ENCODE data around the gene ACE.

The ACE gene

DNA sequence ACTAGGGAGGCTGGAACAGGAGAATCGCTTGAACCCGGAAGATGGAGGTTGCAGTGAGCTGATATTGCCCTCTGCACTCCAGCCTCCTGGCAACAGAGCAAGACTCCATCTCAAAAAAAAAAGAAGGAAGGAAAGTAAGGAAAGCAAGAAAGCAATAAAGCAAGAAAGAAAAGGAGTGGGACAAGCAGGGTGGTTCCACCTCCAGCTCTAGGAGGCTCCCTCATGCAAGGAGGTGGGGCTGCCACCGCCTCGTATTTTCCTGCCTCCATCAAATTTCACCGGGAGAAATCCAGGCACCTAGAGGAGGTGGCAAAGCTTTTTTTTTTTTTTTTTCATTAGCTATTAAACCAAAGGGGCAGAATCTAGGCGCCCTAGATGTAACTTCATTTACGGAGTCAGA, 31.8 kb upstream of the ACE start:
- no peak for DNase-seq (ENCODE audit: low read depth)
- TF ChIP-seq CTCF (IDR thresholded peaks at IDR 0.05; ENCODE audit: insufficient read depth, low read depth, low read length, missing control alignments) = no peak
- H3K4me3 ChIP-seq (ENCODE audit: low read depth, low read length) = no peak overlapping the region

DNA sequence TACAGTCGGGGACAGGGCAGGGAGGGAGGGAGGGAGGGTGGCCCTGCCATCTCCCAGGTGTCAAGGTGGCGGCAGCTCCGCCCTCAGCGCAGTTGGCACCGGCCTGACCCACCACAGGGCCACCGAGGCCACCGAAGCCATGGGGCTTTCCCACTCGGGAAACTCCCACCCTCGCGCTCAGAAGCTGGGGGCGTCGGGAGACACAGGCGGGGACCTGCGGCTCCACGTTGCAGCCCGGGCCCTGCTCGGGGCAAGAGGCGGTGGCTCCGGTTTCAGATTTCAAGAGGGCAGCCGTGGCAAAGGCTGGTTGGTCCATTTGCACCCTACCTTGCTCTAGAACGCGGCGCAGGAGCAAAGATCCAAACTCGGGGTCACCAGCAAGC, 31.3 kb upstream of the ACE start:
- H3K4me3 ChIP-seq (ENCODE audit: low read depth, low read length) = peak overlapping the region; percentile 40
- no peak for TF ChIP-seq CTCF (IDR thresholded peaks at IDR 0.05; ENCODE audit: insufficient read depth, low read depth, low read length, missing control alignments)
- peak; percentile 65 for DNase-seq (ENCODE audit: low read depth)

DNA sequence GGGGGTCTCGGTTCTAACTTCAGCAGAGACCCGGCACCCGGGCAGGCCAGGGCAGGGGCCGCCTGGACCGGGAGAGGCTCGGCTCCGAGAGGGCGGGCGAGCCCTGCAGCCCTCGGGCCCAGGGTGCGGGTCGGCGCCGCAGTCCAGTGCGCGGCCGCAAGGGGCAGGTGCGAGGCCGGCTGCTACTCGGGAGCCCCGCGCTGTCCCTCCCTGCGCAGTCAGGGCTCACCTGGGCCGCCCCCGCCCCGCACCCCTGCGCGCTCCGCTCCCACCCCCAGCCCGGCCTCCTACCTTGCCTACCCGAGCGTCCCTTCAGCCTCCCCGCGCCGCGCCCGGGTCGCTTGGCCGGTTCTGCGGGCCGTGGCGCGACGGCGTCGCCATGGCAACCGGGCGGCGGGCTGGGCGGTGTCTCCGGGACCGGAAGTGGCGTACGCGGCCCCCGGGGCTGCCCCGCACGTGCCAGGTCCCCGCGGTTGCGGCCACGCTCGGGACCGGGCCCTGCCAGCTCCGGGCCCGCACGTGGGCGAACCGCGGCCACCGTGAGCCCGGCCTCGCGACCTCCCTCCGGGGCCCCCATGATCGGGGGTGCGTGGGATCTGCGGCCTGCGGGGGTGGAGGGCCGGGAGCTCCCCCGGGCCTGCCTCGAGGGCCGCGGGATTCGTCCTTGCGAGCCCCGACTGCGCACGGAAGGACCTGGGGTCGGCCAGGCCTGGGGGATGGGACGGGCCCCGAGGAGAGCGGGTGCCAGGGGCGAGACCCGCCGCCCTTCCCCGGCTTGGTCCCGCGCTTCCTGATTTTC, 30.7 kb upstream of the ACE start, which contains the start of gene CYB561:
Gene CYB561 (minus strand): TSS at position 353 of the 799 bp plus-strand sequence. CDS start 8,759 bp downstream, outside the sequence.
- peak; percentile 55 for TF ChIP-seq CTCF (IDR thresholded peaks at IDR 0.05; ENCODE audit: insufficient read depth, low read depth, low read length, missing control alignments)
- peak; percentile 88 for DNase-seq (ENCODE audit: low read depth)
- peak within 1 kb of the TSS; percentile 73 for H3K4me3 ChIP-seq (ENCODE audit: low read depth, low read length)

DNA sequence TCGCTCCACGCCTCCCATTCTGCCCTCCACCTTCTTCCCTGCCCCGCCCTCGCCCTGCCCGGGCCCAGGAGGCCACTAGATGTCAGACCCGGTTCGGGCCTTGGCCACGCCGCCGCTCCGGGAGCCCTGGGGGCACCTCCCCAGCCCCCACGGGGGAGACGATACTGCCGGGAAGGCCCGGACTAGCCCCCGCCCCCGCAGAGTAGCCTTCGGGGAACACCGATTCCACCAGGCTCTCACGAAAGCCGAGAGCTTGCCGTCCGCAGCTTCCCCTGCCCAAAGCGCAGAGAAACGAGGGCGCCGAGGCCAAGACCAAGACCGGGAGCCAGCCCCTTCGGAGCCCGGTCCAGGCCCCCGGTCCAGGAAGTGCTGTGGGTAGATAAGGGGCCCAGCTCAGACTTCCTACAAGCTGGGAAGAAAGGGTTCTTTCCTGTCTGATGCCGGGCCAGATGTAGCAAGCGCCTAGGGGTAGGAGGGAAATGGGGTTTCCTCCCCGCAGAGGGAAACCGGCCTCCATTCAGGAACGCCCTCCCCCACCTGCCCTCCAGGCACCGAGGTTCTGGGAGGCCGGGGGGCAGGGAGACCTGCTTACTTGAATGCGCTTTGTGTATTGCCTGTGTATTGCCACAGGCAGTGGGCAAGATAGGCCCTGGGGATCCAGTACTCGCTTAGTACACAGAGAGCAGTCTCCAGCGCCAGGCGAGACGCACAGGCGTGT, 29.9 kb upstream of the ACE start:
- TF ChIP-seq CTCF (IDR thresholded peaks at IDR 0.05; ENCODE audit: insufficient read depth, low read depth, low read length, missing control alignments) = peak; percentile 0
- H3K4me3 ChIP-seq (ENCODE audit: low read depth, low read length) = peak overlapping the region; percentile 73

DNA sequence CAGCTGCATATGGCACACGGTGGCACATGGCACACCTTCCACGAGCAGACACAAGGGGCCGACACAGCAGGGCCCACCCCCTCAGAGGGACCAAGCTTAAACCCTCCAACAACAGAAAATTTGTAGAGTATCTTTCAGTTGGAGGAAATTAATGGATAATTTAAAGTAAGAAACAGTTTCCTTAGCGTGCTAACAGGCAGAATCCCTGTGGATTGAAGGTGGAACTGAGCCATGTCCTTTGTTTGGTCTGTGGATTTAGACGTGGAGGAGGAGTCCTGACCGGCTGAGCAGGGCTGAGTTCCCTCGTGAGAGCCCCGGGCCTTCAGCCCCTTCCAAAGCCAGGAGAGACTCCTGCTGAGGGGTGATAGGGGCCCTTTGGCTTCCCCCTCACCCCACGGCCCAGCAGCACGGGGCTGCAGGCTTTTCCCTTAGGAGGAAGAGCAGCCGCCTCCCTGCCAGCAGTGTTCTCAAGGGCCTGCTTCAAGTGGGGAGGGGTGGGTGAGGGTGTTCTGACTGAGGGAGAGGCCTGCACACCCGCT, 29.3 kb upstream of the ACE start:
- TF ChIP-seq CTCF (IDR thresholded peaks at IDR 0.05; ENCODE audit: insufficient read depth, low read depth, low read length, missing control alignments) = no peak

More for the DNA sequence above, 29.9 kb upstream of the ACE start:
- peak; percentile 71 for DNase-seq (ENCODE audit: low read depth)

DNA sequence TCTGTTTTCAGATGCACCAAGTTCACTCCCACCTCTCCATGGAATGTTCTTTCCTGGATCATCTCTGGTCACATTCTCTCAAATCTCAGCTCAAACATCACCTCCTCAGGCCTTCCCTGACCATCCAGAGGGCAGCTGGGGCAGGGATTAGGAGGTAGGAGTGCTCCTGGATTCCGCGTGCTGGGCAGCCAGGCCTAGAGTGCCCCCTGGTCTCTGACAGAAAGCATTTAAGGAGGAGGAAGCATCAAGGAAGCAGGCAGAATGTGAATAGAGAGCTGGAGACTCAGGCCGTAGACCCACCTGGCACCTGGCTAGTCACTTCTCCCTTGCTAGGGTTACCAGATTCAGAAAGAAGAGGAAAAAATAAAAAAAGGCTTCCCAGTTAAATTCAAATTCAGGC, 28.2 kb upstream of the ACE start:
- TF ChIP-seq CTCF (IDR thresholded peaks at IDR 0.05; ENCODE audit: insufficient read depth, low read depth, low read length, missing control alignments) = no peak
- DNase-seq (ENCODE audit: low read depth) = no peak
- H3K4me3 ChIP-seq (ENCODE audit: low read depth, low read length) = no peak overlapping the region

More for the DNA sequence above, 29.3 kb upstream of the ACE start:
- H3K4me3 ChIP-seq (ENCODE audit: low read depth, low read length) = peak overlapping the region; percentile 73
- DNase-seq (ENCODE audit: low read depth) = no peak

Data from GM12865 (cell line).